ENCODE measurements around the gene TRIM38.
"Not testable (repeated sequence)": the region's sequence is repeated elsewhere in the genome, so short reads cannot be mapped to it uniquely, and the experiment has no call there.

The TRIM38 gene, protein sequence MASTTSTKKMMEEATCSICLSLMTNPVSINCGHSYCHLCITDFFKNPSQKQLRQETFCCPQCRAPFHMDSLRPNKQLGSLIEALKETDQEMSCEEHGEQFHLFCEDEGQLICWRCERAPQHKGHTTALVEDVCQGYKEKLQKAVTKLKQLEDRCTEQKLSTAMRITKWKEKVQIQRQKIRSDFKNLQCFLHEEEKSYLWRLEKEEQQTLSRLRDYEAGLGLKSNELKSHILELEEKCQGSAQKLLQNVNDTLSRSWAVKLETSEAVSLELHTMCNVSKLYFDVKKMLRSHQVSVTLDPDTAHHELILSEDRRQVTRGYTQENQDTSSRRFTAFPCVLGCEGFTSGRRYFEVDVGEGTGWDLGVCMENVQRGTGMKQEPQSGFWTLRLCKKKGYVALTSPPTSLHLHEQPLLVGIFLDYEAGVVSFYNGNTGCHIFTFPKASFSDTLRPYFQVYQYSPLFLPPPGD

DNA sequence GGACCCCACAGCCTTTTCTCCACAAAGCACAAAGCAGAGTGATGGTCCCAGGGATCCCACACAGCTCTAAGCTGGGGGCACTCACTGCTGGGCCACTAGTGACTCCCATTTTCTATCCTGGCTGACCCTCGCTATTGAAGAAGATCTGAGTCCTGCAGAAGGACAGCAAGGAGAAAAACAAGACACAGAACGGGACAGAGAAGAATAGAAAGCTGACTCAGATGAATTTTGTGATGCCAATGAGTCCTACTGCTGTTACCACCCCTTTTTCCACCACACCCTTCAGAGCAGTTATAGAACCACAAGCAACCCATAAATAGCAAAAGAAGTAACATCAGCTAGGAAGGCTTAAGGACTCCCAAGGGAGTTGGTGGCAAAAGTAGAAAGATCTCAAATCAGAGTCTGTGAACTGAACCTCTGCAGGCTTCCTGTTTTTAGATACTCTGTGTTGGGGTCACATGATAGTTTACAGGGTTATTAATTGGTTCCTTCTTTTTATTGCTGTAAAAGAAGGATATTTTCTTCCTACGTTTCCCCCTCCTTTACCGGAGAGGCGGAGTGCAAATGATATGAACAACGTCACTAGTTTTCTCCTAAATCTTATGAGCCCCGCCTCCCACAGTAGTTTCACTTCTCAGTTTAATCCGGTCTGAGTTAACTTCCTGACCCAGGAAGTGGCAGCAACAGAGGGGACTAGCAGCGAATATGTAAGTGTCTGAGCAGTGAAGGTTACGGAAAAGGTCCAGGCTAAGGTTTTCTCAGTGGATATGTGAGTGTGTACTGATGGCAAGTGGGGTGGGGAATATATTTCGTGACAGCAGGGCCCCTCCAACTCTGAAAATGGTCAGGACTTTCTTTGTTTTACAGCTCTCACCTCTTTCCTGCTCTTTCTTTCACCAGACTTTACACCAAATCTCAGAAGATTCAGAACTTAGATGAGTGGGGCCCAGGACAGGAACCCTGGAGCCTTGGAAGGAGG is at the start of gene TRIM38:
Gene TRIM38 (plus strand): TSS at position 654 of the 979 bp plus-strand sequence. CDS start 3,721 bp downstream, outside the sequence.
- DNase-seq = peak; percentile 92

DNA sequence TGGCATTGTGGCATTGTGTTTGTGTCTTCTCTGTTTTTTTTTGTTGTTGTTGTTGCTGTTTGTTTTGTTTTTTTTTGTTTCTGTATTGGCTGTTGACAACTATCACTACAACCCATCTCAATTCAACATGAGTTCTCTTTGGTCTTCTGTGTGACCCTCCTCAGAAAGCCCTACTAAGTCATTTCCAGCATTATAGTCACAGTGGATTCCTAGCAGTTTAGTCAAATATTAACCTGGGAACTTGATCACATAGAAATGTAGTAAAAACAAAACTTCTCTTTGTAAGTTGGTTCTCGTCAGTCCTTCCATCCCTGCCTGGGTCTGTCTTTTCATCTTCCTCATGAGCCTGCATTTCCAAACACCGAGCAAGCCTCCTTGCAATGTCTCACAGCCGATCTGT is 48.9 kb upstream of the TRIM38 start:
- no peak for DNase-seq

DNA sequence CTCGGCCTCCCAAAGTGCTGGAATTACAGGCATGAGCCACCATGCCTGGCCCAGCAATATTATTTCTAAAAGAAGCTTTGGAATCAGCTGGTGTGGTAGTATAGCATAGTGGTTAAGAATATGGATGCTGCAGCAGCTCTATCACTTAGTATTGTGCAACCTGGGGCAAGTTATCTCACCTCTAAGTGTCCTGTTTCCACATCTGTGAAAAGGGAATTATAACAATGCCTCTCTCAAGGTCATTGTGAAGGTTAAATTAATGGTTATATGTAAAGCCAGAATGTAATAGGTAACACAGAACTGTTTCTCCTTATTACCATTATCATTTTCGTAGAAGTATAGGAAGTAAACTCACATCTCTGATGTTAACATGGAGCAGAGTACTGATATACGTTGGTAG is 46.3 kb upstream of the TRIM38 start:
- no peak for DNase-seq

DNA sequence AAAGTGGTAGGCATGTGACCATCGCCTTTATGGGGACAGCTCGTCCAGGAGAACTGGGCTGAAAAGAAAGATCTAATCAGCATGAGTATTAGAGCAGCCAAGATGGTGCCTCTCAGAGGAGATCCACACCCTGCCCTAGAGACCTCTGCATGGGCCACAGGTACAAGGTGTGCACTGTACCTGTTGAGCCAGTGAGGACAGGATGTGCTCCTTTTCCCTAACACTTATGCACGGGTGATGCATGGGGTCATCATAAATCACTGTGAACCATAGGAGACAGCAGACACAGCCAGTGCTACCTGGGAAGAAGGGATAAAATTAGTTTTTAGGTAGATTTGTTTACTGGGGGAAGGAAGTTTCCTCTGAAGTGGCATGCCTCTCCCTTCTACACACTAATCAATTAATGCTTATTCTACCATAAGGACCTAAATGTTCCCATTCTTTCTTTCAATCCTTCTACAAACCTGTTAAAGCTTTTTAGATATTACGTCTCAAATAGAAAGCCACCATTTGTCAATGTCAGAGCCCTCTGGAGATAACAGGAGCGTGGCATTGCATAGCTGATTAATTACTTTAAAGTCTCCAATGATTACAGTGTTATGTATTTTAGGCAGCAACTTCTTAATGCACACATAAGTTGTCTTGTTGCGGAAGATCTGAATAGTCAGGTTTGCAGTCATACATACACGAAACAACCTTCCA is 45.7 kb upstream of the TRIM38 start:
- DNase-seq = no peak

DNA sequence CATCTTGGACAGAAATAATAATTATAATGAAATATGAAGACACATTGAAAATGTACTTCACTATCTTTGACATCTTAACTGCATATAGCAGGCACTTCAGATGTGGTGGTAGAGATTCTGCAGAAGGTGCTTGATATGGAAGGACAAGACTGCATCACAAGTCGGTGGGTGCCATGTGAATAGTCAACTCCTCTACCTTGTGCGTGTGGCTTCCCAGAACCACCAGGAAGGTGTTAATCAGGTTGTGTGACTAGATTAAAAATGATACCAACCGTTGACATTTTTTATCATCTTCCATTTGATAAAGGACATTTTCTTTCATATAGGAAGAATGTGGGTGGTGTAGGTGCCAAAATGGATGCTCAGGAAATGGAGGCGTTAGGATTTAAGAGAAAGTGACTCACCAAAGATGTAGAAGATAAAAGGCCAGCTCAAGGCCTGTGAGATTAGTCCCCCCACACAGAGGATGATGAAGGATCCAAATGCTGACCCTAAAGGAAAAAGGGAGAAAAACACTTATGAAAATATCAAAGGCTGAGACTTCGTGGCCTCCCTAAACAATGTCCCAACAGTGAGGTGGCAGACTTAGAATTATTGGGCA is 44.4 kb upstream of the TRIM38 start:
- DNase-seq = no peak

DNA sequence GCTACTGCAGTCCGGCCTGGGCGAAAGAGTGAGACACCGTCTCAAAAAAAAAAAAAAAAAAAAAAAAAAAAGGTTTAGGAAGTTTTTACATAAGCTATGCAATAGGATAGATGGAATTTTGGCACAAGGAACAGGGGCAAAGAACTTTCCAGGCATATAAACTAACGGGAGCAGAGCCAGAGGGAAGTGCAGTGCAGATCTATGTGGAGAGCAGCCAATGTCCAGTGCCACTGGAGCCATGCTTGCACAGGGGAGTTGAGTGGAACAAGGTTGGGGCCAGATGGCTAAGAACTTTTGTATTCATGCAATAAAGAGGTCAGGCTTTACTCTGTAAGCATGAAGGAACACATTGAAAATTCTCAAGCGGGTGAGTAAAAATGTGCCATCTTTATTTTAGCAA is 42.9 kb upstream of the TRIM38 start:
- no peak for DNase-seq

DNA sequence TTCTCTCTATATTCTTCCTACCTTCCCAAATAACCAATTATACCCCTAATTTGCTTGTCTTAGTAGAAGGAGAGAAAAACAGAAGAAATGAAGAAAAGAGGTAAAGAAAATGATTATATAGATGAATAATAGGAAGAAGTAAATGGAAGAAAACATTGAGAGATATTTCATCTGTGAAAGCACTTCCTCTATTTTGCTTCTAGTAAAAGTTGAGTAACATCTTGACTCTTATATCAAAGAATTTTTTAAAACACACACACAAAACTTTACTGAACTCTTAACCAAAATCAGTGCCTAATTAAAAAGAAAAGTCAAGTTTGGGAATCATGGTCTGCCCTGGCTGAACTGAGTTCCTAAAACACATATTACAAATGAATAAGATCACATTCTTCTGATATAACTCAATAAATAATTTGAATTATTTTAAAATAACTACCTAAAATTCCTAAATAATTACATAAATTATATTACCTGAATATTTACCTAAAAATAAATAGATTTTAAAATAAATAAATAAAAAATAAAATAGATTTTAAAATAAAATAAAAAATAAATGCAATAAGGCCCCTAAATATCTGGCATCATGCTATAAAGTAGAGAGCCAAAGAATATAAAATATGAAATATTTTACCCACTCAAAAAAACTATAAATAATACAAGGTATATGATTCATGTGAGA is 40.9 kb upstream of the TRIM38 start:
- DNase-seq = no peak

DNA sequence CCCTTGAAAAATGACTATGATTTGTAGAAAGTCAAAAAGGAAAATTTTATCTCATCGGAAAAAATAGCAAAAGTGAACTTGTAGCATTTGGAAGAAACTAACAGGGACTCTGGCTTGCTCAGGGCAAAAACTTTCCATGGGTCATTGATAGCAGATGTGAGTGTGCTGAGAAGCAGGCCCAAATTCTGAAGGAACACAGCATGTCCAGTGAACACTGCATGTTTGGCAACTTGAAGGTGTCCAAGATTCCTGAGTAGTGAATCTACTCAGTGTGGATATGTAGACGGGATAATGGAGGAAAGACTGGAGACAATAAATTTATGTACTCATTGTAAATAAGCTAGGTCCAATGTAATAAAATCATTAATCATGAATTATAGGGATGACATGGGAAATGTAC is 40.3 kb upstream of the TRIM38 start:
- no peak for DNase-seq

DNA sequence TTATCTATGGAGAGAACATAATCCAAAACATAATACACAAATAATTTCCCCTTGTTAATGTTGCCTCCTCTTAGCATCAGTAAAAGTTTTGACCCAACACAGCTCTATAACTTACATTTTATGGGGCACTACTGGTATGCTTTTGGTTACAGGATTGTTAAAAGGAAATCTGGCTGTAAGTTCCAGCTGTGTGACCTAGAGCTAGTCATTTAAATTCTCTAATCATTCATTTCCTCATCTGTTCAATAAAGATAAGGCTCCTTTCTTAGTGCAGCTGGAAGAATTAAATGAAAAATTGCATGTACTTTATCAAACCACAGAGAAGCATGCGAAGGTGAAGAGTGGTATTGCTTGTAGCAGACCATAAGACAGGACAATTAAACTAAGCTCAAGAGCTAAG is 36.7 kb upstream of the TRIM38 start:
- DNase-seq = no peak

DNA sequence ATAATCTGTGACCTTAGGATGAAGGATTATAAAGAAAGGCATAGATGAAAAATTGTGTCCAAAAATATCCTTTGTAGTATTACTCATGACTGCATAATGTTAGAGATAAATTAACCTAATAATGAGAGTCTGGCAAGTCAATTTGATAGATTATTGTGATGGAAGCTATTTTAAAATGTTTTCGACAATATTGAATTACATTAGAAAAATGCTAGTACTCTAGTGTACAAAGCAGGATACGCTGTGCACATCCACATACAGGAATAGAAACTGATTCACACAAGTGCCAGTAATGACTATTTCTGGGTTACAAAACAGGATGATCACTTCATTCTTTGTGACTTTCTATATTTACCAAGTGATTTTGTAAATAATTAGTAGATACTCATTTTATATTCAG is 35.4 kb upstream of the TRIM38 start:
- no peak for DNase-seq

DNA sequence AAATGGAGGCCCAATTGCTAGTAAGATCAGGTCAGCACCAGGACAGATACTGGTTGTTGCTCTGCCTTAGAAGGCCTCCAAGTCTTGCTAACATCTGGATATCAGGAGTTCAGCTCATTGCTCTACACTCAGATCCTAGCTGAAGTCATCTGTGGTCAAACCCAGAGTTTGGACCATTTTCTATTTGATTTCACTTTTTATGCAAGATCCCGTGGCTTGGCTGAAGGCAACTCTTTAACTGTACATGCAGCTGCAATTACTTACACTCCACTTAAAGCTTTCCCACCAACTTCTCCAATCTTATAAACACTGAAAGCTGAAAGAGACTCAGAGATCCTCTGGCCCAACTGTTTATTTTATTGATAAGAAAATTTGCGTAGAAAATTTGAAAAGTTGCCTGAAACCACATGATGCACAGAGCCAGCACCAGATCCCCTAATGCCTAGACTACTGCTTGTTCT is 34.8 kb upstream of the TRIM38 start:
- DNase-seq = no peak

DNA sequence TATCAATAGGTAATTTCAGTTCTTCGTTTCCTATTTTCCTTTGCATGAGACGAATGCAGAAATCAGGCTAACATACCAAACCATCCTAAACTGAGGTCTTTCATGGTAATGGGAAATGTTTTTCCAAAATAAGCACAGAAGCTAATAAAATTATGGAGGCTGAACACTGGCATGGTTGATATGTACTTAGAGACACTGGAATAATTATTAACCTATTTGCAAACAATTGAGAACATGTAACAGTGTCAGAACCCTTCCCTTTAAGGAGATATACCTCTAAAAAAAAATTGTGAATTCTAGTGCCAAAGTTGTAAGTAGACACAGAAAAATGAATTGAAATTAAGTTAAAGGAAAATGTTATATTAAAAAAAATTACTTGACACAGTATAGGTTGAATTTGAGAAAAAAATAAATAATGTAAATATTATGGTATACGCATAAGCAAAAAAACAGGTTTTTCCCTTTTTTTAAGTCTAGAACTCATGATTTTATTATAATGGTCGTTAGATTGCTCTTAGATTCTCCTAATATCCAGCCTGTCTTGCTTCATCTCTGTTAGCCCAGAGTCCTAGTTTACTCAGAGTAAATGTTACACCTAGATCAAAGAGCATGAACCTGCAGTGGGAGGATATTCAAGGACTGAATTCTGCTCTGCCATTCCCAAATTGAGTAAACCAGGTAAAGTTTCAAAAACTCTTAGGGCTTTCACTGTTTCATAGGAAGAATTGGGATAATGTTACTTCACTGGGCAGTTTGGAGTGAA is 33.9 kb upstream of the TRIM38 start:
- DNase-seq = no peak

DNA sequence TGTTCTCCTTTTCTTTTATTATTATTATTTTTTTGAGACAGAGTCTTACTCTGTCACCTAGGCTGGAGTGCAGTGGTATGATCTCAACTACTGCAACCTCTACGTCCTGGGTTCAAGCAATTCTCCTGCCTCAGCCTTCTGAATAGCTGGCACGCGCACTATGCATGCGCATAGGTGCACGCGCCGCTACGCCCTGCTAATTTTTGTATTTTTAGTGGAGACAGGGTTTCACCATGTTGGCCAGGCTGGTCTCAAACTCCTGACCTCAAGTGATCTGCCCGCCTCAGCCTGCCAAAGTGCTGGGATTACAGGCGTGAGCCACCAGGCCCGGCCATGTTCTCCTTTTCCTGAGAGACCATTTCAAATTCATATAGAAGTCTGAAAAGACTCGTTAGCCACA is 32.8 kb upstream of the TRIM38 start:
- DNase-seq = not testable (repeated sequence)

DNA sequence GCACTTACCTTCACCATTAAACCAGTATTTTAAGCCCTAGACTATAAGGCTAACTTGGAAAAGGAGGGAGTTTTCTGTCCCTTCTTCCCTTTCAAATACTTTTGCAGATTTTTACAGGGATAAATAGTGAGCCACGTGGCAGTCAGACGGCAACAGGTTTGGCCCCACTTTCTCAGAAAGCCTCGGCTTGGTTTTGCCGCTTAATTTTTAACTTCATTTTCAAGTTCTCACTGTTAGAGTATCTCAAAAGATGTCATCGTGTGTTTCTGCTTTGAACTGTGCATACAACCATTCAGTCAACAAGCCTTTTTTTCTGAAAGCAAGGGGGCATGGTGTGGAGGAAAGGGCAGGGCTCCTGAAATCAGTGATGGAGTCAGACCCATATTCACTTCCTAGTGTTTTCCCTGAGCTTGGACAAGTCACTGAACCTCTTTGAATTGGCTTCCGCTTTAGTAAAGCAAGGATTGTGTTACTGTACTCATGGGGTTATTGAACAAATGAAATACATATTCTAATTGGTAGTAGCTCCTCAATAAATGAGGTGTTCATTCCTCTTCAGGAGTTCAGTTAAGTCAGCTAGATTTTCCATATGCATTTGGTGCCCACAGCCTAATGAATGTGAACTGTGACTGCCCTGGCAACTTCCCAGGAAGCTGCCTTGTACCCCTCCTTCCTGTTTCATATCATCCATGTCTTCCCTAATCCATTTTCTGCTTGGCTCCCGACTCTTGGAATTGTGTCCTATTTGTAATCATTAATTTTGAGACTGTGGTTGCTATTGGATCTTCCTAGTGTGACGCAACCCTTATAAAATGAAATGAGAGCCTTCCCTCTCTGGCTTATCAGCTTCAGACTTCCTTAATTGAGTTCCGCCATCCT is 31.8 kb upstream of the TRIM38 start, which contains the start of gene SLC17A2:
Gene SLC17A2 (minus strand): TSS at position 160 of the 879 bp plus-strand sequence. CDS start 4,895 bp downstream, outside the sequence.
- no peak for DNase-seq

DNA sequence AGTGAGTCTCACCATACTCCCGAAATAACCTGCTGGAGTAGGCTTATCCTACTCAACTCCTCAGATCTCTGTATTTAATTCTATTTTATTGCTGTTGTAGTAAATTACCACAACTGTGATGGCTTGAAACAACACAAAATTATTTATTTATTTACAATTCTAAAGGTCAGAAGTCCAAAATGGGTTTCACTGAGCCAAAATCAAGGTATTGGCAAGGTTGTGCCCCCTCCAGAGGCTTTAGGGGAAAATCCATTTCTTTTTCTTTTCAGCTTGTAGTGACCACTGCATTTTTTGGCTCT is 31.2 kb upstream of the TRIM38 start:
- DNase-seq = no peak

DNA sequence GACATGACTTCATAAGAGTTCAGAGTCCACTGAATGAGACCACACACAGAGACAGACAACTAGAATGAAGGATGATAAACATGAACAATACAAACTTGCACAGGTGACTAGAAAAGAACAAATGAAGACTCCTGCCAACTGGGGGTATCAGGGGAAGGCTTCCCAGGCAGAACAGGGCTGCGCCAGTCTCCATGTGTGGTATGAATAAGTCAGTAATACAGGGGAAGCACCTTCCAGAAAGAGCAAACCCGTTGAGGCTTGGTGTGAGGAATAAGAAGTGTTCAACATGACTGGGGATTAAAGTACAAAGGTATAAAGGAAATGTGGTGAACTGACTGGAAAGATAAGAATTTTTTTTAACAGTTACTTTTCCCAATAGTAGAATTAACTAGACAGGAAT is 28.4 kb upstream of the TRIM38 start:
- no peak for DNase-seq

DNA sequence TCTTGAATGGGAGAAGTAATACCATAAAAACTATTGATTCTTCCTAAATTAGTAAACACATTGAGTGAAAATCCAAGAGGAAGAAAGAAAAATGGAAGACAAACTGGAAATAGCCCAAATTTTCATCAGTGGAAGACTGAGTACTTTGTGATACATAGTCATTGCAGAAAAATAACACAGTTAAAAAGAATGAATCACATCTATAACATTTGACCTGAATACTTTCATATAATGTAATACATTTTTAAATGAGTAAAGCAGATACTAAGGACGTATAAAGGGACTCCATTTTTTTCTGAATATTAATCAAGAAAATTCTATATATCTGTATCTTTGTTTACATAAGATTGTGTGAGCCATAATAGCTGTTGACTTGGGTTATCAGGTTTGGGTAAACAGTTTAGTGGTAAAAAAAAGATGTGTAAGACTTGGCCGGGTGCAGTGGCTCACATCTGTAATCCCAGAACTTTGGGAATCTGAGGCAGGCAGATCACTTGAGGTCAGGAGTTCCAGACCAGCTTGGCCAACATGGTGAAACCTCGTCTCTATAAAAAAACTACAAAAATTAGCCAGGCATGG is 27.8 kb upstream of the TRIM38 start:
- no peak for DNase-seq

DNA sequence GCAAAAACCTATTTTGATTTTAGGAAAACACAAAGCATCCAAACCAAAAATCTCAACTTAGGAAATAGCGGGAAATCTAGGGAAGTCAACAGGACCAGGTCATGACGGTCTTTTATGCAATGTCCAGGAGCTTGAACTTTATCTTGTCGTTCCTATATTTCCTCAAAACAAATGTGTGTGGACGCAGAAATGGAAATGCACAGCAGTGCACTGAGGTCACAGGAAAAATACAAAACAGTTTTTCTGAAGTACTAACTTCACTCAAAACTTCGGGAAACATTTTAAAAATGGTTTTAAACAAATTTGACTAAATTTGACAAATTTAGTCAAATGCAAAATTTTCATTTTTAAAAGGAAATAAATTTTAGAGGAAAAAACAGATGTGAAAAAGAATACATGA is 26.6 kb upstream of the TRIM38 start:
- DNase-seq = no peak

DNA sequence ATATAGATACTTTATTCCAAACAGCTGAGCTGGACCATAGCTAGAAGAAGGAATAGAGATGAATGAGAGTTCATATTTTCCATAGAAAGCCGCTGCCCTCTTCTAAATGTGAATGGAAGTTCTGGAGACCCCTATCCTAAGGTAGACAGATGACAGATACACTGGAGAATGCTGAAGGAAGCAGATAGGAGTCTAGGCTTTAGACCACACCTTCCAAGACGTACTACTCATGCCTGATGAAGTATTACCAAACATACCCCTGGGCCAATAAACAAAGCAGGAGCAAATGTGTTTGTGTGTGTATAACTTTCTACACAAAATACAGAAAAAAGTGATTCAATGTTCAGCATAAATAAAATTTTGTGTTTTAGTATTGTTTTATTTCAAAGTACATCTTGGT is 23.0 kb upstream of the TRIM38 start:
- no peak for DNase-seq
